GM18498 (cell line): ENCODE results near the gene ARIH2.
A peak's percentile ranks its signal among the peaks of the same experiment; 100 is the strongest.
"Not testable (repeated sequence)": the region's sequence is repeated elsewhere in the genome, so short reads cannot be mapped to it uniquely, and the experiment has no call there.

Experiments
- ATAC-seq: cut with Tn5 transposase; IDR thresholded peaks from one replicate; pipeline ENCODE4 v1.9.1; 2021; ENCODE audit warnings: mild to moderate bottlenecking, moderate library complexity; ENCODE audit not compliant: unreplicated experiment

The ARIH2 gene

DNA sequence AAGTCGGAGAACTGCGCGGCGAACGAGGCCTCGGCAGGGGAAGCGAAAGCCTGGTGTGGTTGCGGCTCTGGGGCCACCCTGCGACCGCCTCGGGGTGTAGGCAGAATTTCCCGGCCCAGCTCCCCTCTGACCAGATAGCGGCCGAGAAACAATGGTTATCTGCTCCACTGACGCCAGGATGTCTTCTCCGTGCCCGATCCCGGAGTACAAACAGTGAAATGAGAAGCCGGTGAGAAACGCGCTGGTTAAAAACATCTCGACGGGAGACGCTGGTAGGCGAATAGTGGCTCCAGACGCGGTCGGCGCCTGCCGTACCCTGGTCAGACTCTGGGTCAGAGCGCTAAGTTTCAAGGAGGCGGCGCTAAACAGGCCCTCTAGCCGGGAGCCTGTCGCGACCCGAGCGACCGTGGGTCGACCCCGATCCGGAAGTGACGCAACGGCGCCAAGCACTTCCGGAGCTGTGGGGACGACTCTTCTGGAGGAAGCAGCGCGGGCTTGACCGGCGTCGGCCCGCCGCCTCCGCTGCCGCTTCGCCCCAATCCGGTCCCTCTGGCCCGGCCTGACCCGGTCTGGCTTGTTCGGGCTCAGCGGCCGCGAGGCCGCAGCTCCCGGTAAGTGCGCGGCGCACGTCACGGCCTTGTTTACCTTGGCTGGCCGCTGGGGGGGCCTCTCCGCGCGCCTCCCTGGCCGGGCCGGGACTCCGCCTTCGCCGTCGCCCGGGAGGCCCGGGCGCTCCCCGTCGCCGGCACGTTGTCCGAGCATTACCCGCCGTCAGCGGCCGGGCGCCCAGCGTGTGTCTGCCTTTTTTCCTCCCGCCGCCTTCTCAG, at the start of gene ARIH2:
Gene ARIH2 (plus strand): TSS at position 455 of the 827 bp plus-strand sequence. CDS start 8,717 bp downstream, outside the sequence.
- ATAC-seq: peak; percentile 85

DNA sequence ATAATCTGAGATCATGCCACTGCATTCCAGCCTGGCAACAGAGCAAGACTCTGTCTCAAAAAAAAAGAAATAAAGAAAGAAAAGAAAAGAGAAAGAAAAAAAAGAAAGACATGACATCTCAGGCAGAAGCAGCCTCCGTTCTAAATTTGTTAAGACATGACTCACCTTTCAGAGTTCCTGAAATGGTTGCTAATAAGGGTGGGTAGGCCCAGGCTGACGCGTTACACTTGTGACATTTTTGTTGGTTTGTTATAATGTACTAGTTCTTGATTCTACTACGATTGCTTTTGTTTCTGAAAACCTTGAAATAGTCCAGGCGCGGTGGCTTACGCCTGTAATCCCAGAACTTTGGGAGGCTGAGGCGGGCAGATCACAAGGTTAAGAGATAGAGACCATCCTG, 41.0 kb upstream of the ARIH2 start:
- ATAC-seq: no peak

- ATAC-seq: no peak
Observed at GRCh38 chr3:48879307-48879993, 39.2 kb upstream of the ARIH2 start.

DNA sequence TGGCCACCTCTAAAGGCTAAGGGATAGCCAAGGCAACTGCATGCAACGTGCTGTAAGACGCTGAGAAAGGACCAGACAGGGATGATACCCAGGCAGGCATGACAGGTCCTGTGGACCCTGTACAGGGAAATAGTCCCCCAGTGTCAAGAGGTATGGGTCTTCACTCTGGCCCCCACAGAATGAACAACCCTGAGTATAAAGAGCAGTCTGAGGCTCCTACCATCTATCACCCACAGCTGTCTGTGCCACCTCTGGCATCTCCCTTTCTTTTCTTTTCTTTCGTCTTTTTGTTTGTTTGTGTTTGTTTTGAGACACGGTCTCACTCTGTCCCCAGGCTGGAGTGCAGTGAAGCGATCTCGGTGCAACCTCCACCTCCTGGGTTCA, 38.7 kb upstream of the ARIH2 start:
- ATAC-seq: no peak

- no peak for ATAC-seq
Observed at GRCh38 chr3:48881006-48881405, 37.6 kb upstream of the ARIH2 start.

DNA sequence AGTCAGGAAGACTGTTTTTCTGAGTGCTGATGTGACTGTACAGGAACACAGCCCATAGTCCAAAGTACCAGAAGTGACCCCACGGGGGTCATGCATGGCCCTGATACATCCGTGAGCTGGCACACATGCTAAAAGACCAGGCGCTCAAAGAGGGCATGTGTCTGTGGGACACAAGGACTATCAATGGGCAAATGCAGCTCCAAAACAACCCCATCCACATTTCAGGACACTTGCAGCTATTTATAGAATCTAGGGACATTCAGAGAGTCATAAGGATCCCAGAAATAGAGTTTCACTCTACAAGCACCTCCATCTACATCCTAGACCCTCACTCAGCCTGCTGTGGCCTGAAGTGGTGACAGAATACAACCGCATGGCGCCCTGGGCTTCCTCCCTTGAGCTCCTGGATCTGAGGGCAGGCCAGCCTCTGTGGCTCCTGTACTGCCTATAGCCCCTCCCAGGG, 37.0 kb upstream of the ARIH2 start:
- ATAC-seq: no peak

DNA sequence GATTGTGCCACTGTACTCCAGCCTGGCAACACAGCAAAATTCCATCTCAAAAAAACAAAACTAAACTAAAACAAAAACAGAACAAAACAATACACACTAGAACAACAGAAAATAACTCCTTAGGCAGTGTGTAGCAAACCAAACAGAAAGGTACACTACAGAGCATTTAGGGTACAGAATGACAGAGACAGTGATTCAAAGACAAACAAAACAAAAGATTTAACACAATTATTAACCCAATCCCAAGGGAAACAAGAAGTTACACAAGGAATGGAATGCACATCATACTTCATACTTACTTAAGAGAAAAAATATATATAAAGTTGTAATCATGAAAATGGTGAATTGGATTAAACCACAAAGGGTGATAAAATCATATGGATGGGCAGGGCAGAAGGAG, 32.9 kb upstream of the ARIH2 start:
- no peak for ATAC-seq

GRCh38 chr3:48891606-48892005, 27.0 kb upstream of the ARIH2 start:
- ATAC-seq: no peak

- ATAC-seq: no peak
Observed at GRCh38 chr3:48894516-48894915, 24.1 kb upstream of the ARIH2 start.

DNA sequence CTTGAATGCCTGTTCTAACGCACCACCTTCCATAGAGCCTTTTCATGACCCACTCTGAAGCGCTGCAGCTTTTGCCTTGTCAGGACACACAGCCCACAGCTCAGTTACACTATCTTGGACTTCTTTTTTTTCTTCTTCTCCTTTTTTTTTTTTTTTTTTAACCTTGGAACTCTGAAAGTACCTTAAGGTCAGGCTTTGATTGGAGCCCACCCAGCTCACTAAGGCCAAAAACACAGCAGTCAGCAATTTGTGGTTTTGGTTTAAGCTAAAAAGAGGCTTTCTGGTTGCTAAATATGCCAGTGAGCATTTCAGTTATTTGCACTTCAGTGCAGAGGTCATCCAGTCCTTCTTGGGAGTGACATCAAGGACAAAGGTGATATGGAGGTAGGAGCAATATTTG, 21.7 kb upstream of the ARIH2 start:
- ATAC-seq: no peak

DNA sequence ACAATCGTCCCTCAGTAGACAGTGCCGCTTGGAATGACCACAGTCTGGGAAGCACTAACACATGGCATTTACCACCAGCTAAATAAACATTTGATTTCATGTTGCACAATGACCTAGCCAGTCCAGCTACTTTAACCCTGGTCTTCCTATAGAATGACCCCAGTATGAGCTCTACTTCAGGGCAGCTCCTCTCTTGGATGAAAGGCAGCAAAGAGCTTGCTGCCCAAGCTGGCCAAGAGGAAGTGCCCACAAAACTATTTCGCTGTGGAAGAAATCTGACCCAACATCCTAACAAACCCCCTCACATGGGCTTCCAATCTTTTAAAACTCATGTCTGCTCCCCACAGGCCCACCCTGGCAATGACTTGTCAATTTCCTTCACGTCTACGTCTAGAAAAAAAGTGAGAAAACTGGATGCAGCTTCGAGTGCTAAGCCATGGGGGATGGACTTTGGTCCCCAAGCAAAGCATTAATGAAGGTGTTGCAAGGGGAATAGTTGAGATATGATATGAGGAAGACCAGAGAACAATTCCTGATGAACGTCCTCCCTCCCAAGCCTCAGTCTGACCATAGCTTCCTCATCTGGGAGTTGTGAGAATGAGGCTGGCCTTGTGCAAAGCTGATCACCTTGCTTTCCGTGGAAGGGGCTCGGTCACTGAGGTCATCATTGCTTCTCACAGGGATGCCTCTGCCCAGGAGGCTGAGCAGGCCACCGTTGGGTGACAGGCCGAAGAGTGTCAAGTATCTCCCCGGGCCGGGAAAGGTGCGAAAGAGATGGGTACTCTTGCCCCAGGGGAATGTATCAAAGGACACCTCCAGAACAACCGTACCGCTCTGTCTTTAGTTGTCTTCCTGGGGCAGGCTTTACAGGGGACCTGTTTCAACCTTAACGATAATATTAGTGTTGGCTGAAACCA, 20.9 kb upstream of the ARIH2 start:
- peak; percentile 14 for ATAC-seq

- peak; percentile 93 for ATAC-seq
Observed at GRCh38 chr3:48898383-48899234, 20.0 kb upstream of the ARIH2 start, which contains the start of gene SLC25A20. Gene SLC25A20 (minus strand): TSS chr3:48898882. CDS start chr3:48898794, 88 bp downstream.

DNA sequence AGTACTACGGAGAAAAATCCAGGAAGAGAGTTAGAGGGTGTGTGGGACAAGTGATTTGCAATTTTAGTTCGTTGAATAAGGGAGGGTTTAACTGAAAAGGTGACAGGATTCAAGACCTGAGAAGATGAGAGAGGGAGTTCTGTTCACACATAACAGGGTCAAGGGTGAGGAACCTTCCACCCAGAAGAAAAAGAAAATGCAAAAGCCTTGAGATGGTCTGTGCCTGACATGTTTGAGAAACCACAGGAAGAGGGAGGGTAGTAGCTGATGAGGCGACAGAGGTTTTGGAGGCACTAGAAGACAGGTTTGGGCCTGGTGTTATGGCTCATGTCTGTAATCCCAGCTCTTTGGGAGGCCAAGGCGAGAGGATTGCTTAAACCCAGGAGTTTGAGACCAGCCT, 19.4 kb upstream of the ARIH2 start:
- peak; percentile 5 for ATAC-seq

GRCh38 chr3:48907026-48907425, 11.6 kb upstream of the ARIH2 start:
- ATAC-seq: not testable (repeated sequence)

GRCh38 chr3:48915296-48915695, 3.3 kb upstream of the ARIH2 start:
- ATAC-seq: no peak

DNA sequence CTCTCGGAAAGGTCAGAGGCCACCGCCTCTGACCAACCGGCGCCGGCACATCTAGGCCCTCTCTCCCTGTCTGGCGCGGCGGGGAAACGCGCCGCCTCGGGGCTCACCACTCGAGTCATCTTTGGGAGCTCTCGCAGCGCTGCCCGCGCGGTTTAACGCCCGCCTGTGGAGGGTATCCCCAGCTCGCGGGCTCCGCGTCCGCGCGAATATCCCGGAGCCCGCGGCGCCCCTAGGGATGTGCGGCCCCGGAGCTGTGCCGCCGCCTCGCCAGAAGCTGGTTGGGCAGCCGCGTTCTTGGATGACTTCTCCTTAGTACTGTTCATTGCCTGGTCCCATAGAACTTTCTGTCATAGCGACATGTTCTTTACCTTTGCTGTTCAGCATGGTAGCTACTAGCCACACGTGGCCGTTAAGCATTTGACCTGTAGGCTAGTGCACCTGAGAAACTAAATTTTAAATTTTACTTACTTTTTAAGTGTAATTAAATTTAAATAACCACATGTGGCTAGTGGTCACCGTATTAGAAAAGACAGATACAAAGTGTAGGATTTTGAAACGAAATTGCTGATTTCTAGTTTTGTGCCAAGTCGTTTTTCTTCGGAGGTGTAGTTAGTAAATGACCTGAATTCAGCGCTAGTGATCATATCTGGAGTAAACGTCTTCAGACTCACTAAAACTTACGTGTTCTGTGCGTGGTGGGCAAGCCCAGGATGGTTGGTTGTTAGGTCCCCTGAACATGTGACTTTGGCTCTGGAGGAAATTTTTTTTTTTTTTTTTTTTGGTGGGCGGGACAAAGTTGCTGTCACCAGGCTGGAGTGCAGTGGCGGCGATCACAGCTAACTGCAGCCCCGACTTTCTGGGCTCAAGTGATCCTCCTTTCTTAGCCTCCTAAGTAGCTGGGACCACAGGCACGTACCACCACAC, 835 bp downstream of the ARIH2 start:
- ATAC-seq: peak; percentile 27

DNA sequence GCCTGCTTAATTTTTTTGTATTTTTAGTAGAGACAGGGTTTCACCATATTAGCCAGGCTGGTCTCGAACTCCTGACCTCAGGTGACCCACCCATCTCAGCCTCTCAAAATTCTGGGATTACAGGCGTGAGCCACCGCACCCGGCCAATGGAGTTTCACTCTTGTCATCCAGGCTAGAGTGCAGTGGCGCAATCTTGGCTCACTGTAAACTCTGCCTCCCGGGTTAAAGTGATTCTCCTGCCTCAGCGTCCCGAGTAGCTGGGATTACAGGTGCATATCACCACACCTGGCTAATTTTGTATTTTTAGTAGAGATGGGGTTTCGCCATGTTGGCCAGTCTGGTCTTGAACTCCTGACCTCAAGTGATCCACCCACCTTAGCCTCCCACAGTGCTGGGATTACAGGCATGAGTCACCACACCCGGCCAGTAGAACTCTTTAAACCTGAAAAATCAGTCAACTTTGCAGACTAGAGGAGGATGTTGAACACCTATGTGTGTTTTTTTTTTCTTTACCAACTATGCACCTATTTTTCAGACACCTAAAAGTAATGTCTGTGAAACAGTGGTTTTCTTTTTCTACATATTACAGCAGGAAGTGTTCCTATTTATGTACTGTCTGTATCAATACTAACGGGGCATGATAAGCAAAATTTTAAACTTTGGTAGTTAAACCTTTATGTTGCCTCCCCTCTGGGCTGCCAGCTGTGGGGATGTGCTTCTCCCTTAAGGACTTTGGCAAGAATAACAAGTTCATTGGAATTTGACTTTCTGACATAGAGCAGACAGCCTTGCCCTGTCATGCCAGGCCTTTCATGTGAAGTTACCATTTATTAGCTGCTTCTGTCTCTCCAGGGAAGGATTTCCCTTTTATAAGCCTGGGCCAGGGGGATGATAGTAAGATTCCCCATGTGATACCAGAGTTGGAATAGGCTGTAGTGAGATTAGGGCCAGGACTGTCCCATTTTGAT, 8.1 kb downstream of the ARIH2 start:
- ATAC-seq: no peak

DNA sequence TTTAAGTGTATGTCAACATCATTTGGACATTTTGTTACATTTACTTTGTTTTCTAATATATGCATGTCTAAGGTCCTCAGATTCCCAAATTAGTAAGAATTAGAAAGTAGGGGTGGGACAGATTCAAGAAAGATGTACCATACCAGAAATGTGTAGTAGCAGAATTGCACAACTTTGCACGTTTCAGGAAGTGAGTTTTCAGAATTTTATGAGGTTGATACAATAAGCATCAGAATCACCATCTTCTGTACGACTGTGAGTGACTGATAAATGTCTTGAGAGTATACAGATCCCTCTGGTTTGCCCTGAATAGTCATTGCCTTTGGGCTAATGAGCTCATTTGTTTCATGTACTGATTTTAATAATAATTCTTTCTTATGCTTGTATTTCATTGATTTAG, 9.3 kb downstream of the ARIH2 start:
- ATAC-seq: no peak
